Tongue (tissue), 2 donors: ENCODE data around the gene TMEM52. TPM values are rescaled to one million over a fixed set of nuclear protein-coding genes. Genes with fewer than 3 reads are reported as not detected.

Source experiments
- DNase-seq: peaks from one replicate; pipeline ENCODE4 v3.0.0-alpha.2; 2015
- total RNA-seq: library from RNA; depleted of rRNA; stranded (reverse); fragments of >200 nt; gene quantifications from one replicate; pipeline ENCODE4 v1.2.3, GENCODE V29; 2014

Gene TMEM52
- total RNA-seq, 1 donor from 2014 or later = 25.6 TPM

GRCh38 chr1:1926346-1926811, 7.3 kb upstream of the TMEM52 start:
- DNase-seq = no peak

GRCh38 chr1:1925437-1926345, 6.6 kb upstream of the TMEM52 start:
- DNase-seq = no peak

GRCh38 chr1:1924849-1925248, 5.8 kb upstream of the TMEM52 start:
- no peak for DNase-seq

GRCh38 chr1:1924386-1924785, 5.3 kb upstream of the TMEM52 start:
- DNase-seq = peak; percentile 71

GRCh38 chr1:1922956-1923833, 4.1 kb upstream of the TMEM52 start:
- DNase-seq = no peak

GRCh38 chr1:1922702-1922955, 3.5 kb upstream of the TMEM52 start:
- no peak for DNase-seq

- no peak for DNase-seq
These were observed 3.0 kb upstream of the TMEM52 start for GRCh38 chr1:1921901-1922701.

GRCh38 chr1:1921459-1921862, 2.4 kb upstream of the TMEM52 start:
- DNase-seq = no peak

- DNase-seq = no peak
These were observed 1.8 kb upstream of the TMEM52 start for GRCh38 chr1:1920608-1921458.

GRCh38 chr1:1920057-1920607, 1.1 kb upstream of the TMEM52 start:
- DNase-seq = no peak

GRCh38 chr1:1919304-1920056, 401 bp upstream of the TMEM52 start:
- peak; percentile 99 for DNase-seq

- no peak for DNase-seq
These were observed 831 bp downstream of the TMEM52 start for GRCh38 chr1:1917995-1918900.

GRCh38 chr1:1917304-1917976, 1.6 kb downstream of the TMEM52 start:
- DNase-seq = no peak

- no peak for DNase-seq
These were observed 2.2 kb downstream of the TMEM52 start for GRCh38 chr1:1916851-1917251.

GRCh38 chr1:1915911-1916840, 2.9 kb downstream of the TMEM52 start:
- DNase-seq = no peak

- DNase-seq = no peak
These were observed 3.9 kb downstream of the TMEM52 start, which contains the start of gene CALML6 for GRCh38 chr1:1914971-1915692. Gene CALML6 (plus strand): TSS chr1:1915260. CDS start chr1:1915281, 21 bp downstream.
